HepG2 (cell line): Measurements from ENCODE around the gene GK. TPM values are rescaled to one million over a fixed set of nuclear protein-coding genes. Genes with fewer than 3 reads are reported as not detected.

Experiments
- ATAC-seq: fragments of 200-7000 bp; cut with Tn5 transposase; 3 replicates; pipeline ENCODE4 v1.9.1; 2020; ENCODE audit warnings: mild to moderate bottlenecking, moderate library complexity
- Bru-seq: library from RNA; stranded (reverse); fragments of 400-500 nt; gene quantifications from one replicate; lab custom pipeline; 2021; lab: Mats Ljungman, UMichigan
- BruChase-seq, 2 experiments: library from RNA; stranded (reverse); fragments of 400-500 nt; gene quantifications; one replicate each; lab custom pipeline; 2021; lab: Mats Ljungman, UMichigan
- BruUV-seq: library from RNA; stranded (reverse); fragments of 400-500 nt; replicated peaks from 2 replicates; lab custom pipeline; 2021; lab: Mats Ljungman, UMichigan
- CTCF ChIA-PET: fragments of 300-600 bp; formaldehyde crosslinking; extraction: SDS; loops from one replicate; lab custom pipeline; 2021; ENCODE audit warnings: low total read pairs, inconsistent platforms, low intra/inter-chr PET ratio; lab: Yijun Ruan, JAX
- POLR2A ChIA-PET: fragments of 350-600 bp; sonication (Branson Sonifier 250); formaldehyde crosslinking; loops from one replicate; lab custom pipeline; 2020; ENCODE audit warnings: antibody characterized with exemption, inconsistent platforms; lab: Yijun Ruan, JAX
- DNase-seq: peaks from one replicate; pipeline ENCODE4 v3.0.0-alpha.2; 2015; ENCODE audit warnings: low spot score
- FAIRE-seq: peaks from 3 replicates; lab custom pipeline; 2011; peaks lifted over from hg19 to GRCh38; lab: Jason Lieb, UNC
- H2AFZ ChIP-seq: one replicate; pipeline ENCODE4 v1.6.1; 2011; ENCODE audit warnings: low read length, inconsistent platforms
- H3K27ac ChIP-seq: fragments of 300-600 bp; 3 replicates; pipeline ENCODE4 v1.8.0; 2011; ENCODE audit warnings: mixed run types, mild to moderate bottlenecking, mixed read lengths, low read length, inconsistent platforms; ENCODE audit not compliant: insufficient read depth; ENCODE audit errors: extremely low read length
- H3K27me3 ChIP-seq, 2 experiments: fragments of 200-600 bp in 1 of 2; 2 replicates in 1 of 2; 3 replicates in 1 of 2; pipeline versions ENCODE4 v1.6.0 to v1.8.0; 2011; ENCODE audit warnings: low read length in 2 of 2, mild to moderate bottlenecking in 2 of 2, moderate library complexity in 2 of 2, inconsistent platforms in 1 of 2; ENCODE audit not compliant: insufficient read depth in 2 of 2, control insufficient read depth in 1 of 2
- H3K36me3 ChIP-seq, 2 experiments: fragments of 200-600 bp in 1 of 2; replicated peaks in 1 of 2; 2 replicates in 1 of 2; 3 replicates in 1 of 2; pipeline versions ENCODE4 v1.5.1 to v1.8.0; 2011; ENCODE audit warnings: low read length in 2 of 2, inconsistent platforms in 1 of 2; ENCODE audit not compliant: insufficient read depth in 2 of 2, control insufficient read depth in 1 of 2
- H3K4me1 ChIP-seq: 2 replicates; pipeline ENCODE4 v1.5.1; 2012; ENCODE audit warnings: low read length, inconsistent platforms; ENCODE audit not compliant: insufficient read depth
- H3K4me2 ChIP-seq: 2 replicates; pipeline ENCODE4 v1.6.0; 2011; ENCODE audit warnings: low read depth, low read length, inconsistent platforms
- H3K4me3 ChIP-seq, 3 experiments: fragments of 200-600 bp in 1 of 3; sonication (generic), shearing (Covaris generic) in 1 of 3; replicated peaks in 1 of 3; 2 replicates each; pipeline ENCODE4 v1.5.1; 2011 to 2016; ENCODE audit warnings: low read length in 3 of 3, inconsistent platforms in 2 of 3, low read depth in 2 of 3, mild to moderate bottlenecking in 2 of 3, control low read depth in 1 of 3, mixed read lengths in 1 of 3; ENCODE audit not compliant: insufficient read depth in 1 of 3
- H3K79me2 ChIP-seq: one replicate; pipeline ENCODE4 v1.6.1; 2011; ENCODE audit warnings: low read length, inconsistent platforms; ENCODE audit not compliant: insufficient read depth
- H3K9ac ChIP-seq: 2 replicates; pipeline ENCODE4 v1.6.0; 2011; ENCODE audit warnings: mild to moderate bottlenecking, low read depth, low read length, inconsistent platforms; ENCODE audit not compliant: insufficient read depth
- H3K9me3 ChIP-seq: 2 replicates; pipeline ENCODE4 v1.5.1; 2012; ENCODE audit warnings: mild to moderate bottlenecking, low read length
- H4K20me1 ChIP-seq: 2 replicates; pipeline ENCODE4 v1.6.0; 2011; ENCODE audit warnings: inconsistent platforms, mild to moderate bottlenecking, low read length, moderate library complexity; ENCODE audit not compliant: insufficient read depth
- HOXA3 ChIP-seq: sonication (generic); formaldehyde crosslinking; IDR thresholded peaks from 2 replicates; pipeline ENCODE4 v1.5.0; 2020; ENCODE audit warnings: missing genetic modification reagents
- MATR3 ChIP-seq: sonication (generic); formaldehyde crosslinking; IDR thresholded peaks from 2 replicates; pipeline ENCODE4 v1.4.0; 2020; ENCODE audit warnings: missing genetic modification reagents
- NPAS2 ChIP-seq: sonication (generic); formaldehyde crosslinking; IDR thresholded peaks from 2 replicates; pipeline ENCODE4 v1.8.0; 2022; ENCODE audit warnings: mild to moderate bottlenecking, missing genetic modification reagents, borderline replicate concordance
- PAF1 ChIP-seq: IDR thresholded peaks from 2 replicates; pipeline ENCODE4 v1.6.1; 2016; ENCODE audit warnings: missing genetic modification reagents, missing compliant biosample characterization
- SMAD1 ChIP-seq: sonication (generic); formaldehyde crosslinking; IDR thresholded peaks from 2 replicates; pipeline ENCODE4 v1.4.0; 2020; ENCODE audit warnings: missing genetic modification reagents, low read depth, mild to moderate bottlenecking, borderline replicate concordance
- ZNF260 ChIP-seq: sonication (generic); formaldehyde crosslinking; IDR thresholded peaks from 2 replicates; pipeline ENCODE4 v1.4.0; 2020; ENCODE audit warnings: missing genetic modification reagents, low read depth, mild to moderate bottlenecking, borderline replicate concordance
- ZNF264 ChIP-seq: sonication (generic); formaldehyde crosslinking; IDR thresholded peaks from 2 replicates; pipeline ENCODE4 v1.4.0; 2020; ENCODE audit warnings: missing genetic modification reagents
- WGBS: methylation state at CpG from one replicate; pipeline ENCODE4 v1.1.6; 2017; ENCODE audit warnings: low lambda C conversion rate; 5-methylcytosine and 5-hydroxymethylcytosine counted together
- in situ Hi-C: cut with HindIII; loops from 2 replicates; pipeline ENCODE4 v1.10.0; 2017; ENCODE audit warnings: low pct_unique_long_range_greater_than_20kb; ENCODE audit not compliant: extremely low pct_ligation_motif_present
- intact Hi-C: fragments of 100-400 bp; cut with micrococcal nuclease; formaldehyde crosslinking; loops from one replicate; pipeline ENCODE4 v1.10.0; 2022; ENCODE audit not compliant: unreplicated experiment
- long read RNA-seq, 2 experiments: library from RNA in 1 of 2; library from polyadenylated mRNA in 1 of 2; stranded (forward) in 1 of 2; unstranded in 1 of 2; transcript quantifications; one replicate each; pipeline ENCODE4 v2.0.0, GENCODE V29; 2019 to 2022
- polyA minus RNA-seq, 3 experiments: library from RNA; depleted of rRNA, polyadenylated mRNA; stranded (reverse); fragments of >200 nt; gene quantifications; 2 replicates each; pipeline ENCODE4 v1.2.3, GENCODE V29; 2011; ENCODE audit warnings: low replicate concordance in 1 of 3
- polyA plus RNA-seq, 8 experiments: library from polyadenylated mRNA; depleted of rRNA in 3 of 8; stranded (reverse) in 7 of 8; unstranded in 1 of 8; fragments of >200 nt; fragmentation: Illumina TruSeq in 4 of 8; extraction: Trizol in 4 of 8; gene quantifications; 2 replicates each; pipeline versions ENCODE4 v1.2.1 to v1.2.3, GENCODE V29; 2011 to 2016; ENCODE audit warnings: low read depth in 4 of 8, missing spikeins in 1 of 8, mixed read lengths in 1 of 8; ENCODE audit not compliant: insufficient read depth in 1 of 8
- total RNA-seq, 5 experiments: library from RNA; depleted of rRNA; stranded (reverse); fragments of >200 nt; fragmentation: Illumina TruSeq; extraction: Trizol; gene quantifications; 2 replicates each; pipeline ENCODE4 v1.2.3, GENCODE V29; 2016; ENCODE audit warnings: low read depth in 1 of 5
- TF ChIP-seq, protein P1 (sequence below): fragments of 450-650 bp; IDR thresholded peaks from 2 replicates; pipeline ENCODE4 v1.6.1; 2017
- TF ChIP-seq, protein P2 (sequence below): sonication (generic); formaldehyde crosslinking; IDR thresholded peaks from 2 replicates; pipeline ENCODE4 v1.5.0; 2020; ENCODE audit warnings: mild to moderate bottlenecking, missing genetic modification reagents, borderline replicate concordance
- TF ChIP-seq, protein P3 (sequence below): sonication (generic); formaldehyde crosslinking; IDR thresholded peaks from 2 replicates; pipeline ENCODE4 v1.5.1; 2020; ENCODE audit warnings: missing genetic modification reagents, mild to moderate bottlenecking, borderline replicate concordance

GK gene
- total RNA-seq (2016; rRNA removed; fragmentation: Illumina TruSeq; extraction: Trizol) (64.2 and 91.1 TPM in 2 replicates), polyA plus RNA-seq (2011; rRNA removed) (265 and 274 TPM in 2 replicates), polyA minus RNA-seq (2011; rRNA and poly(A)+ RNA removed; ENCODE audit: low replicate concordance) (11.6 and 131 TPM in 2 replicates), Bru-seq, nascent RNA (percentile 97 among the genes with signal in this experiment), BruChase-seq, experiment 1, labeled RNA remaining after a 6-hour chase (percentile 94 among the genes with signal in this experiment), BruChase-seq, experiment 2, labeled RNA remaining after a 2-hour chase (percentile 97 among the genes with signal in this experiment)
- 8.4 and 10.9 TPM in 2 replicates for total RNA-seq (2016; cell fraction: cytosol; rRNA removed; fragmentation: Illumina TruSeq; extraction: Trizol; ENCODE audit: low read depth)
- total RNA-seq (2016; cell fraction: insoluble cytoplasmic fraction; rRNA removed; fragmentation: Illumina TruSeq; extraction: Trizol) = 66.0 and 90.6 TPM in 2 replicates
- total RNA-seq (2016; cell fraction: membrane; rRNA removed; fragmentation: Illumina TruSeq; extraction: Trizol) = 16.0 and 19.5 TPM in 2 replicates
- total RNA-seq (2016; cell fraction: nucleus; rRNA removed; fragmentation: Illumina TruSeq; extraction: Trizol) = 61.7 and 67.1 TPM in 2 replicates
- polyA plus RNA-seq (2011; cell fraction: cytosol; rRNA removed) = 91.6 and 146 TPM in 2 replicates
- 267 and 310 TPM in 2 replicates for polyA plus RNA-seq (2011; cell fraction: nucleus; rRNA removed)
- 133 and 173 TPM in 2 replicates for polyA plus RNA-seq (2012)
- 4.9 and 5.5 TPM in 2 replicates for polyA plus RNA-seq (2016; cell fraction: cytosol; fragmentation: Illumina TruSeq; extraction: Trizol; ENCODE audit: low read depth)
- 71.8 and 74.5 TPM in 2 replicates for polyA plus RNA-seq (2016; cell fraction: insoluble cytoplasmic fraction; fragmentation: Illumina TruSeq; extraction: Trizol; ENCODE audit: low read depth)
- 8.3 and 9.0 TPM in 2 replicates for polyA plus RNA-seq (2016; cell fraction: membrane; fragmentation: Illumina TruSeq; extraction: Trizol; ENCODE audit: low read depth)
- polyA plus RNA-seq (2016; cell fraction: nucleus; fragmentation: Illumina TruSeq; extraction: Trizol; ENCODE audit: insufficient read depth, low read depth) = 71.3 and 81.0 TPM in 2 replicates
- 129 and 164 TPM in 2 replicates for polyA minus RNA-seq (2011; cell fraction: cytosol; rRNA and poly(A)+ RNA removed)
- 724 and 744 TPM in 2 replicates for polyA minus RNA-seq (2011; cell fraction: nucleus; rRNA and poly(A)+ RNA removed)
- long read RNA-seq, experiment 1, transcript GK-203 (20 exons, 3,707 nt) = major isoform, 64 of 183 reads
- long read RNA-seq, experiment 1, transcript GK-202 (5 exons, 458 nt) = minor isoform, 5 of 183 reads
- long read RNA-seq, experiment 1, transcript GK-204 (19 exons, 2,063 nt) = minor isoform, 60 of 183 reads
- long read RNA-seq, experiment 1, partial matches to known transcripts = 21 of 183 reads
- long read RNA-seq, experiment 1, other reads (novel, unspliced or antisense) = 33 of 183 reads
- long read RNA-seq, experiment 2, transcript GK-202 (5 exons, 458 nt) = minor isoform, 9 of 285 reads
- long read RNA-seq, experiment 2, transcript GK-204 (19 exons, 2,063 nt) = minor isoform, 28 of 285 reads
- long read RNA-seq, experiment 2, transcript GK-203 (20 exons, 3,707 nt) = major isoform, 37 of 285 reads
- long read RNA-seq, experiment 2, partial matches to known transcripts = 100 of 285 reads
- long read RNA-seq, experiment 2, other reads (novel, unspliced or antisense) = 111 of 285 reads

DNA sequence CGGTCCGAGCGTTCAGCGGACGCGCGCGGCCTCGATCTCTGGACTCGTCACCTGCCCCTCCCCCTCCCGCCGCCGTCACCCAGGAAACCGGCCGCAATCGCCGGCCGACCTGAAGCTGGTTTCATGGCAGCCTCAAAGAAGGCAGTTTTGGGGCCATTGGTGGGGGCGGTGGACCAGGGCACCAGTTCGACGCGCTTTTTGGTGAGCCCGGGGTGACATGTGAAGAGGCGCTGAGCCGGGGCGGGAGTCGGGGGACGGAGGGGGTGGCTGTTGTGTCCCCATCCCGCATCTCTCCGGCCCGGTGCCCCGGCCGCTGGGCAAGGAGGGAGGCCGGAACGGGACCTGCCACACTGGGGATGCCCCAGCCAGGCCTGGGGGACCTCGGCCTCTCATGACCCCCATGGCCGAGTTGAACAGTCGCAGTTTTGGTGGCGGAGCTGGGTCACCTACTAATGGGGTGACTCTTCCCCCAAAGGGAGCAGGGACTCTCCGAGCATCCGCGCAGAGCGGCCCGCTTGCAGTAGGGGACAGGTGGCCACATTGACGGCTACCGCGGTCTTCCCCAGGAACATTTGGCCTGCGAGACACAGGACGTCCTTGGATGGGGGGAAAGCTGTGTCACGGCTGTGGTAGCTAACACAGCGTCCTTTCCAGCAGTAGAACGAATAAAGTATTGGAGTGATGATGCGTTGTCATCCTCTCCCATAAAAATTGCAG lies at the start of gene GK:
Gene GK (plus strand): TSS at position 9 of the 717 bp plus-strand sequence. CDS start 115 bp downstream, at position 124.
- ATAC-seq (peak; percentile 5; the same call in 2 of the 3 replicates), DNase-seq (no peak), FAIRE-seq (no peak)
- intact Hi-C loops (no loop called here), in situ Hi-C loops (no loop called here)
- ChIA-PET POLR2A (interaction anchor here (0.7 to 4.8 kb wide), 6 partner anchors 9 to 27 kb away, joined by 3 to 37 read pairs (median 3); no protein-coding TSS in a partner anchor), CTCF (no interaction called here)
- Histone ChIP-seq H2AFZ (no peak within 1 kb of the TSS), H4K20me1 (no peaks in the 10 kb centered on the region), H3K9me3 (no peaks in the 10 kb centered on the region), H3K4me3 (peak within 1 kb of the TSS; percentile 84 to 95 (median 92)), H3K27me3 (no peaks in the 10 kb centered on the region; a peak in 1 of 5 replicates), H3K4me2 (peak within 1 kb of the TSS; percentile 83), H3K4me1 (peaks cover 66% of the 10 kb centered on the region), H3K27ac (peak within 1 kb of the TSS; percentile 96), H3K9ac (peak within 1 kb of the TSS; percentile 98), H3K79me2 (peaks cover 43% of the 10 kb centered on the region), H3K36me3 (0 out of 5 replicates have a peak, but pooled peaks cover 0 to 2% of the 10 kb centered on the region in 2 experiments)
- no CpG with 5 or more reads among the region's 53 CpGs for WGBS
- TSS peak; percentile 66 for BruUV-seq
- TF ChIP-seq MATR3 (CRISPR knock-in tag) (no peak), HOXA3 (CRISPR knock-in tag) (no peak), ZNF260 (CRISPR knock-in tag) (no peak), PAF1 (CRISPR knock-in tag) (peak; percentile 85), SMAD1 (CRISPR knock-in tag) (no peak), NPAS2 (CRISPR knock-in tag) (no peak), ZNF264 (CRISPR knock-in tag) (no peak)
- TF ChIP-seq, protein P1, sequence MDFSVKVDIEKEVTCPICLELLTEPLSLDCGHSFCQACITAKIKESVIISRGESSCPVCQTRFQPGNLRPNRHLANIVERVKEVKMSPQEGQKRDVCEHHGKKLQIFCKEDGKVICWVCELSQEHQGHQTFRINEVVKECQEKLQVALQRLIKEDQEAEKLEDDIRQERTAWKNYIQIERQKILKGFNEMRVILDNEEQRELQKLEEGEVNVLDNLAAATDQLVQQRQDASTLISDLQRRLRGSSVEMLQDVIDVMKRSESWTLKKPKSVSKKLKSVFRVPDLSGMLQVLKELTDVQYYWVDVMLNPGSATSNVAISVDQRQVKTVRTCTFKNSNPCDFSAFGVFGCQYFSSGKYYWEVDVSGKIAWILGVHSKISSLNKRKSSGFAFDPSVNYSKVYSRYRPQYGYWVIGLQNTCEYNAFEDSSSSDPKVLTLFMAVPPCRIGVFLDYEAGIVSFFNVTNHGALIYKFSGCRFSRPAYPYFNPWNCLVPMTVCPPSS = no peak
- TF ChIP-seq, protein P2, sequence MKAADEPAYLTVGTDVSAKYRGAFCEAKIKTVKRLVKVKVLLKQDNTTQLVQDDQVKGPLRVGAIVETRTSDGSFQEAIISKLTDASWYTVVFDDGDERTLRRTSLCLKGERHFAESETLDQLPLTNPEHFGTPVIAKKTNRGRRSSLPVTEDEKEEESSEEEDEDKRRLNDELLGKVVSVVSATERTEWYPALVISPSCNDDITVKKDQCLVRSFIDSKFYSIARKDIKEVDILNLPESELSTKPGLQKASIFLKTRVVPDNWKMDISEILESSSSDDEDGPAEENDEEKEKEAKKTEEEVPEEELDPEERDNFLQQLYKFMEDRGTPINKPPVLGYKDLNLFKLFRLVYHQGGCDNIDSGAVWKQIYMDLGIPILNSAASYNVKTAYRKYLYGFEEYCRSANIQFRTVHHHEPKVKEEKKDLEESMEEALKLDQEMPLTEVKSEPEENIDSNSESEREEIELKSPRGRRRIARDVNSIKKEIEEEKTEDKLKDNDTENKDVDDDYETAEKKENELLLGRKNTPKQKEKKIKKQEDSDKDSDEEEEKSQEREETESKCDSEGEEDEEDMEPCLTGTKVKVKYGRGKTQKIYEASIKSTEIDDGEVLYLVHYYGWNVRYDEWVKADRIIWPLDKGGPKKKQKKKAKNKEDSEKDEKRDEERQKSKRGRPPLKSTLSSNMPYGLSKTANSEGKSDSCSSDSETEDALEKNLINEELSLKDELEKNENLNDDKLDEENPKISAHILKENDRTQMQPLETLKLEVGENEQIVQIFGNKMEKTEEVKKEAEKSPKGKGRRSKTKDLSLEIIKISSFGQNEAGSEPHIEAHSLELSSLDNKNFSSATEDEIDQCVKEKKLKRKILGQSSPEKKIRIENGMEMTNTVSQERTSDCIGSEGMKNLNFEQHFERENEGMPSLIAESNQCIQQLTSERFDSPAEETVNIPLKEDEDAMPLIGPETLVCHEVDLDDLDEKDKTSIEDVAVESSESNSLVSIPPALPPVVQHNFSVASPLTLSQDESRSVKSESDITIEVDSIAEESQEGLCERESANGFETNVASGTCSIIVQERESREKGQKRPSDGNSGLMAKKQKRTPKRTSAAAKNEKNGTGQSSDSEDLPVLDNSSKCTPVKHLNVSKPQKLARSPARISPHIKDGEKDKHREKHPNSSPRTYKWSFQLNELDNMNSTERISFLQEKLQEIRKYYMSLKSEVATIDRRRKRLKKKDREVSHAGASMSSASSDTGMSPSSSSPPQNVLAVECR (CRISPR knock-in tag) = peak; percentile 67
- TF ChIP-seq, protein P3, sequence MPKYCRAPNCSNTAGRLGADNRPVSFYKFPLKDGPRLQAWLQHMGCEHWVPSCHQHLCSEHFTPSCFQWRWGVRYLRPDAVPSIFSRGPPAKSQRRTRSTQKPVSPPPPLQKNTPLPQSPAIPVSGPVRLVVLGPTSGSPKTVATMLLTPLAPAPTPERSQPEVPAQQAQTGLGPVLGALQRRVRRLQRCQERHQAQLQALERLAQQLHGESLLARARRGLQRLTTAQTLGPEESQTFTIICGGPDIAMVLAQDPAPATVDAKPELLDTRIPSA (CRISPR knock-in tag) = no peak
